GM19395 (cell line): Measurements from ENCODE around the gene CRADD.
"Not testable (repeated sequence)": the region's sequence is repeated elsewhere in the genome, so short reads cannot be mapped to it uniquely, and the experiment has no call there.

Experiments used
- ATAC-seq: cut with Tn5 transposase; IDR thresholded peaks from one replicate; pipeline ENCODE4 v1.9.1; 2021; ENCODE audit warnings: mild to moderate bottlenecking, moderate library complexity; ENCODE audit not compliant: unreplicated experiment

Gene CRADD

GRCh38 chr12:93862424-93862823, 185.2 kb downstream of the CRADD start:
- no peak for ATAC-seq

- ATAC-seq: no peak
These were observed 188.6 kb downstream of the CRADD start for GRCh38 chr12:93865751-93866150.

- no peak for ATAC-seq
These were observed 191.6 kb downstream of the CRADD start for GRCh38 chr12:93868771-93869170.

- ATAC-seq: no peak
These were observed 193.0 kb downstream of the CRADD start for GRCh38 chr12:93870020-93870795.

GRCh38 chr12:93871566-93871965, 194.4 kb downstream of the CRADD start:
- not testable (repeated sequence) for ATAC-seq

- ATAC-seq: no peak
These were observed 196.4 kb downstream of the CRADD start for GRCh38 chr12:93873561-93873960.

GRCh38 chr12:93875157-93875556, 198.0 kb downstream of the CRADD start:
- ATAC-seq: no peak

- ATAC-seq: no peak
These were observed 199.2 kb downstream of the CRADD start for GRCh38 chr12:93876360-93876759.

- ATAC-seq: no peak
These were observed 200.3 kb downstream of the CRADD start for GRCh38 chr12:93877446-93877845.

- ATAC-seq: no peak
These were observed 202.6 kb downstream of the CRADD start for GRCh38 chr12:93879476-93880421.

GRCh38 chr12:93880853-93881522, 203.8 kb downstream of the CRADD start:
- ATAC-seq: no peak

GRCh38 chr12:93882763-93883162, 205.6 kb downstream of the CRADD start:
- ATAC-seq: no peak

GRCh38 chr12:93883436-93884154, 206.4 kb downstream of the CRADD start:
- no peak for ATAC-seq

GRCh38 chr12:93884794-93885460, 207.8 kb downstream of the CRADD start:
- ATAC-seq: no peak

GRCh38 chr12:93885973-93886532, 208.9 kb downstream of the CRADD start:
- ATAC-seq: not testable (repeated sequence)

GRCh38 chr12:93886533-93887511, 209.6 kb downstream of the CRADD start:
- no peak for ATAC-seq

GRCh38 chr12:93888964-93889363, 211.8 kb downstream of the CRADD start:
- no peak for ATAC-seq

- no peak for ATAC-seq
These were observed 212.5 kb downstream of the CRADD start for GRCh38 chr12:93889516-93890212.
